Daoy (cell line): ENCODE measurements around the gene CDKN1A. TPM values are rescaled to one million over a fixed set of nuclear protein-coding genes. Genes with fewer than 3 reads are reported as not detected.
A peak's percentile ranks its signal among the peaks of the same experiment; 100 is the strongest.
"Not testable (repeated sequence)": the region's sequence is repeated elsewhere in the genome, so short reads cannot be mapped to it uniquely, and the experiment has no call there.

Experiments
- DNase-seq: peaks from one replicate; pipeline ENCODE4 v3.0.0-alpha.2; 2015; ENCODE audit warnings: low read depth
- total RNA-seq: library from RNA; depleted of rRNA; stranded (reverse); fragments of >200 nt; shearing (Covaris generic); gene quantifications from 2 replicates; pipeline ENCODE4 v1.2.3, GENCODE V29; 2014

CDKN1A gene
- total RNA-seq, 1 experiment from 2014 or later: 48.8 TPM

- DNase-seq: no peak
These were observed 16.9 kb downstream of the CDKN1A start for GRCh38 chr6:36695414-36695813.

GRCh38 chr6:36697481-36697903 lies 19.0 kb downstream of the CDKN1A start, which contains the start of gene RAB44:
Gene RAB44 (plus strand): TSS chr6:36697826. CDS start chr6:36704236, 6,410 bp downstream.
- no peak for DNase-seq

- no peak for DNase-seq
These were observed 19.7 kb downstream of the CDKN1A start for GRCh38 chr6:36698196-36698595.

- DNase-seq: no peak
These were observed 20.4 kb downstream of the CDKN1A start for GRCh38 chr6:36698871-36699271.

- no peak for DNase-seq
These were observed 20.8 kb downstream of the CDKN1A start for GRCh38 chr6:36699348-36699747.

- DNase-seq: no peak
These were observed 21.7 kb downstream of the CDKN1A start for GRCh38 chr6:36700071-36700812.

GRCh38 chr6:36700831-36701230 lies 22.3 kb downstream of the CDKN1A start:
- no peak for DNase-seq

- peak; percentile 38 for DNase-seq
These were observed 23.0 kb downstream of the CDKN1A start for GRCh38 chr6:36701401-36701991.

GRCh38 chr6:36702656-36703055 lies 24.1 kb downstream of the CDKN1A start:
- DNase-seq: no peak

- DNase-seq: no peak
These were observed 24.6 kb downstream of the CDKN1A start for GRCh38 chr6:36703081-36703606.

GRCh38 chr6:36703982-36704381 lies 25.5 kb downstream of the CDKN1A start:
- no peak for DNase-seq

- DNase-seq: not testable (repeated sequence)
These were observed 26.6 kb downstream of the CDKN1A start for GRCh38 chr6:36704961-36705577.

- no peak for DNase-seq
These were observed 27.8 kb downstream of the CDKN1A start for GRCh38 chr6:36706339-36706738.

- no peak for DNase-seq
These were observed 34.3 kb downstream of the CDKN1A start for GRCh38 chr6:36712816-36713215.

GRCh38 chr6:36713846-36714245 lies 35.3 kb downstream of the CDKN1A start:
- DNase-seq: no peak

GRCh38 chr6:36714511-36714910 lies 36.0 kb downstream of the CDKN1A start:
- DNase-seq: no peak

- no peak for DNase-seq
These were observed 37.0 kb downstream of the CDKN1A start for GRCh38 chr6:36715469-36715868.

GRCh38 chr6:36716476-36717093 lies 38.1 kb downstream of the CDKN1A start:
- no peak for DNase-seq

GRCh38 chr6:36717231-36717825 lies 38.8 kb downstream of the CDKN1A start:
- no peak for DNase-seq

- DNase-seq: no peak
These were observed 39.5 kb downstream of the CDKN1A start for GRCh38 chr6:36717871-36718540.

GRCh38 chr6:36718560-36718959 lies 40.0 kb downstream of the CDKN1A start:
- no peak for DNase-seq
